H1 (cell line): ENCODE data around the gene MAJIN. TPM values are rescaled to one million over a fixed set of nuclear protein-coding genes. Genes with fewer than 3 reads are reported as not detected.

Source experiments
- CTCF ChIA-PET: fragments of 300-600 bp; sonication (Branson Sonifier 250); formaldehyde crosslinking; loops from one replicate; lab custom pipeline; 2021; ENCODE audit not compliant: partially characterized antibody; lab: Charles Lee
- POLR2A ChIA-PET: fragments of 300-600 bp; sonication (Branson Sonifier 250); formaldehyde crosslinking; loops from one replicate; lab custom pipeline; 2021; ENCODE audit warnings: inconsistent platforms; ENCODE audit not compliant: partially characterized antibody; lab: Charles Lee
- DNase-seq, 2 experiments: peaks; one replicate each; pipeline versions ENCODE4 v3.0.0 to v3.0.0-alpha.2; 2010 to 2022; ENCODE audit warnings: low spot score in 2 of 2, low read depth in 1 of 2, mixed read lengths in 1 of 2
- FAIRE-seq: peaks from 2 replicates; lab custom pipeline; 2011; peaks lifted over from hg19 to GRCh38; lab: Jason Lieb, UNC
- H2AFZ ChIP-seq: 2 replicates; pipeline ENCODE4 v1.8.1; 2012; ENCODE audit warnings: low read length, inconsistent platforms
- H2AK5ac ChIP-seq: 2 replicates; pipeline ENCODE4 v1.6.1; 2013; ENCODE audit warnings: low read depth, low read length
- H2BK120ac ChIP-seq: replicated peaks from 2 replicates; pipeline ENCODE3; 2013; ENCODE audit warnings: low read depth, low read length, inconsistent platforms
- H2BK12ac ChIP-seq: 2 replicates; pipeline ENCODE4 v1.6.1; 2013; ENCODE audit warnings: low read depth, low read length
- H2BK15ac ChIP-seq: 2 replicates; pipeline ENCODE4 v1.6.1; 2013; ENCODE audit warnings: low read length
- H2BK20ac ChIP-seq: 2 replicates; pipeline ENCODE4 v1.6.1; 2013; ENCODE audit warnings: low read length
- H2BK5ac ChIP-seq: 2 replicates; pipeline ENCODE4 v1.6.1; 2013; ENCODE audit warnings: low read depth, low read length
- H3K14ac ChIP-seq: 2 replicates; pipeline ENCODE4 v1.6.1; 2013; ENCODE audit warnings: inconsistent platforms; ENCODE audit not compliant: insufficient read length
- H3K18ac ChIP-seq: 2 replicates; pipeline ENCODE4 v1.6.1; 2013; ENCODE audit warnings: low read length; ENCODE audit errors: extremely low read depth
- H3K23ac ChIP-seq: 2 replicates; pipeline ENCODE4 v1.6.1; 2013; ENCODE audit warnings: inconsistent platforms; ENCODE audit not compliant: insufficient read length
- H3K23me2 ChIP-seq: 2 replicates; pipeline ENCODE4 v1.6.1; 2013; ENCODE audit warnings: low read depth, low read length
- H3K27ac ChIP-seq: 2 replicates; pipeline ENCODE4 v1.6.1; 2011; ENCODE audit warnings: low read depth, low read length, inconsistent platforms
- H3K27me3 ChIP-seq, 4 experiments: replicated peaks in 1 of 4; 1 replicate in 1 of 4; 2 replicates in 3 of 4; pipeline versions ENCODE4 v1.6.1 to v1.8.1; 2011 to 2013; ENCODE audit warnings: low read length in 3 of 4, mild to moderate bottlenecking in 3 of 4, inconsistent platforms in 2 of 4, mixed read lengths in 2 of 4, moderate library complexity in 1 of 4; ENCODE audit not compliant: control insufficient read depth in 3 of 4, insufficient read depth in 3 of 4; ENCODE audit errors: extremely low read depth in 1 of 4
- H3K36me3 ChIP-seq, 4 experiments: 2 replicates each; pipeline versions ENCODE4 v1.6.1 to v1.8.1; 2011 to 2013; ENCODE audit warnings: mild to moderate bottlenecking in 4 of 4, low read length in 3 of 4, moderate library complexity in 2 of 4, control low read depth in 1 of 4, inconsistent platforms in 1 of 4; ENCODE audit not compliant: insufficient read depth in 4 of 4, control insufficient read depth in 2 of 4
- H3K4ac ChIP-seq: replicated peaks from 2 replicates; pipeline ENCODE3; 2013; ENCODE audit warnings: low read length, low read depth, mixed read lengths, inconsistent platforms; ENCODE audit not compliant: insufficient read length
- H3K4me1 ChIP-seq, 4 experiments: replicated peaks in 1 of 4; 1 replicate in 1 of 4; 2 replicates in 3 of 4; pipeline versions ENCODE4 v1.6.1 to v1.8.1; 2011 to 2013; ENCODE audit warnings: low read length in 3 of 4, inconsistent platforms in 2 of 4, mixed read lengths in 1 of 4; ENCODE audit not compliant: insufficient read depth in 4 of 4, control insufficient read depth in 3 of 4
- H3K4me2 ChIP-seq, 2 experiments: 2 replicates each; pipeline versions ENCODE4 v1.6.1 to v1.8.1; 2011 to 2013; ENCODE audit warnings: low read depth in 2 of 2, low read length in 2 of 2, control low read depth in 1 of 2, inconsistent platforms in 1 of 2, mild to moderate bottlenecking in 1 of 2; ENCODE audit not compliant: insufficient read depth in 1 of 2
- H3K4me3 ChIP-seq, 4 experiments: fragments of 200-600, 300-600 bp in 1 of 4; sonication (generic), shearing (Covaris generic), sonication (Bioruptor Twin) in 1 of 4; 2 replicates each; pipeline versions ENCODE4 v1.5.1 to v1.8.1; 2011 to 2016; ENCODE audit warnings: low read length in 4 of 4, low read depth in 3 of 4, control low read depth in 2 of 4, inconsistent platforms in 2 of 4, mild to moderate bottlenecking in 2 of 4, mixed read lengths in 1 of 4, moderate library complexity in 1 of 4; ENCODE audit not compliant: insufficient read depth in 2 of 4; ENCODE audit errors: extremely low read depth in 1 of 4
- H3K56ac ChIP-seq: replicated peaks from 2 replicates; pipeline ENCODE3; 2013; ENCODE audit warnings: low read depth, mild to moderate bottlenecking, mixed read lengths, low read length, inconsistent platforms; ENCODE audit not compliant: insufficient read length
- H3K79me1 ChIP-seq: 2 replicates; pipeline ENCODE4 v1.6.1; 2013; ENCODE audit warnings: low read depth, low read length, control low read depth
- H3K79me2 ChIP-seq, 2 experiments: 2 replicates each; pipeline versions ENCODE4 v1.6.1 to v1.8.1; 2012 to 2013; ENCODE audit warnings: low read length in 2 of 2, mild to moderate bottlenecking in 2 of 2, inconsistent platforms in 1 of 2; ENCODE audit not compliant: insufficient read depth in 2 of 2, control insufficient read depth in 1 of 2
- H3K9ac ChIP-seq, 4 experiments: replicated peaks in 1 of 4; 1 replicate in 1 of 4; 2 replicates in 3 of 4; pipeline versions ENCODE4 v1.6.1 to v1.8.1; 2011 to 2013; ENCODE audit warnings: low read depth in 3 of 4, low read length in 3 of 4, control low read depth in 2 of 4, mild to moderate bottlenecking in 2 of 4, moderate library complexity in 2 of 4, inconsistent platforms in 1 of 4; ENCODE audit errors: extremely low read depth in 1 of 4
- H3K9me3 ChIP-seq, 2 experiments: 2 replicates each; pipeline versions ENCODE4 v1.6.1 to v1.8.1; 2012 to 2013; ENCODE audit warnings: mild to moderate bottlenecking in 2 of 2, moderate library complexity in 2 of 2, control low read depth in 1 of 2, inconsistent platforms in 1 of 2, low read depth in 1 of 2, low read length in 1 of 2, mixed read lengths in 1 of 2; ENCODE audit not compliant: insufficient read depth in 2 of 2
- H4K20me1 ChIP-seq, 2 experiments: replicated peaks in 1 of 2; 2 replicates each; pipeline versions ENCODE3 to v1.8.1; 2011 to 2013; ENCODE audit warnings: inconsistent platforms in 2 of 2, low read length in 2 of 2, mild to moderate bottlenecking in 1 of 2; ENCODE audit not compliant: insufficient read depth in 2 of 2, control insufficient read depth in 1 of 2
- H4K5ac ChIP-seq: 2 replicates; pipeline ENCODE4 v1.6.1; 2013; ENCODE audit warnings: low read length, low read depth, mixed read lengths, inconsistent platforms; ENCODE audit not compliant: insufficient read length
- H4K8ac ChIP-seq: 2 replicates; pipeline ENCODE4 v1.8.0; 2013; ENCODE audit warnings: mild to moderate bottlenecking, moderate library complexity, low read length, inconsistent platforms; ENCODE audit not compliant: insufficient read depth; ENCODE audit errors: extremely low read depth
- H4K91ac ChIP-seq: replicated peaks from 2 replicates; pipeline ENCODE3; 2013; ENCODE audit warnings: low read length, mixed read lengths, inconsistent platforms; ENCODE audit not compliant: insufficient read length
- BCL11A ChIP-seq, 2 experiments: IDR thresholded peaks; one replicate each; pipeline ENCODE4 v1.6.1; 2011; ENCODE audit warnings: low read depth in 2 of 2, low read length in 2 of 2, mild to moderate bottlenecking in 2 of 2
- CBX5 ChIP-seq: fragments of 300-800, 300-1000 bp; sonication (generic); IDR thresholded peaks from 2 replicates; pipeline ENCODE4 v1.7.1; 2016; ENCODE audit warnings: antibody characterized with exemption, low read length, low read depth
- CTBP2 ChIP-seq: IDR thresholded peaks from 2 replicates; pipeline ENCODE4 v1.7.0; 2011; ENCODE audit warnings: borderline replicate concordance, mild to moderate bottlenecking, moderate library complexity, mixed read lengths, low read length; ENCODE audit not compliant: insufficient read depth, insufficient read length
- FOSL1 ChIP-seq: IDR thresholded peaks from 2 replicates; pipeline ENCODE4 v1.6.1; 2011; ENCODE audit warnings: mild to moderate bottlenecking, low read depth, low read length, moderate library complexity; ENCODE audit not compliant: insufficient read depth
- GABPA ChIP-seq: IDR thresholded peaks from 2 replicates; pipeline ENCODE4 v1.6.1; 2011; ENCODE audit warnings: mild to moderate bottlenecking, low read length, moderate library complexity, borderline replicate concordance; ENCODE audit not compliant: insufficient read depth
- POU5F1 ChIP-seq: IDR thresholded peaks from 2 replicates; pipeline ENCODE4 v1.6.1; 2011; ENCODE audit warnings: low read depth, mild to moderate bottlenecking, low read length, moderate library complexity
- RAD21 ChIP-seq, 2 experiments: IDR thresholded peaks in 1 of 2; conservative IDR thresholded peaks in 1 of 2; 2 replicates each; pipeline ENCODE4 v1.6.1; 2011; ENCODE audit warnings: low read depth in 2 of 2, low read length in 2 of 2, improper control_type of control experiment in 1 of 2, inconsistent platforms in 1 of 2, mild to moderate bottlenecking in 1 of 2, moderate library complexity in 1 of 2
- SIRT6 ChIP-seq: IDR thresholded peaks from one replicate; pipeline ENCODE4 v1.7.1; 2012; ENCODE audit warnings: low read length, inconsistent platforms
- TAF1 ChIP-seq: IDR thresholded peaks from 2 replicates; pipeline ENCODE4 v1.6.1; 2011; ENCODE audit warnings: mild to moderate bottlenecking, low read depth, low read length
- TCF12 ChIP-seq: IDR thresholded peaks from 2 replicates; pipeline ENCODE4 v1.6.1; 2011; ENCODE audit warnings: low read depth, mild to moderate bottlenecking, low read length
- YY1 ChIP-seq: IDR thresholded peaks from 2 replicates; pipeline ENCODE4 v1.6.1; 2011; ENCODE audit warnings: low read depth, mild to moderate bottlenecking, low read length
- WGBS, 2 experiments: shearing (Covaris generic) in 1 of 2; methylation state at CpG; one replicate each; pipeline versions ENCODE4 v1.1.6 to v1.1.7; 2013 to 2015; ENCODE audit warnings: low lambda C conversion rate in 2 of 2, mixed read lengths in 2 of 2, inconsistent platforms in 1 of 2, low coverage in 1 of 2, missing lambda C conversion rate in 1 of 2; ENCODE audit not compliant: insufficient replicate concordance in 2 of 2, insufficient coverage in 1 of 2, insufficient read length in 1 of 2; ENCODE audit errors: extremely low coverage in 1 of 2, missing lambda C conversion rate in 1 of 2; 5-methylcytosine and 5-hydroxymethylcytosine counted together
- polyA plus RNA-seq, 7 experiments: library from polyadenylated mRNA; depleted of rRNA in 3 of 7; stranded (reverse) in 5 of 7; unstranded in 2 of 7; fragments of >200 nt in 5 of 7; fragments of 200-250 nt in 2 of 7; gene quantifications; 1 replicate in 5 of 7; 2 replicates in 1 of 7; 4 replicates in 1 of 7; pipeline versions ENCODE4 v1.2.1 to v1.2.3, GENCODE V29; 2011 to 2013; ENCODE audit warnings: missing spikeins in 2 of 7, mixed read lengths in 2 of 7
- total RNA-seq: library from RNA; stranded (reverse); fragmentation: NEBNext Ultra II Directional; extraction: Animal tissue kit (Norgen Biotek cat#: 25700); gene quantifications from 2 replicates; pipeline ENCODE4 v1.2.1, GENCODE V29; 2021
- TF ChIP-seq, protein P1 (sequence below): IDR thresholded peaks from 2 replicates; pipeline ENCODE4 v1.6.1; 2012; ENCODE audit warnings: low read length, inconsistent platforms

The MAJIN gene
- total and polyA plus RNA-seq, 2 of the 8 experiments (the other 6 are each of a cell fraction or from before 2014, with no cell fraction given): not detected

- CTCF ChIA-PET: interaction anchor here (0.6 to 6.1 kb wide), 4 partner anchors 15 to 297 kb away, joined by 3 to 37 read pairs (median 4); partner anchors contain the start of gene GPHA2
- Histone ChIP-seq H3K9me3 (no peaks in the 10 kb centered on the region), H3K4me3 (no peak overlapping the region), H3K27ac (no peak overlapping the region), H2AK5ac (no peak overlapping the region), H2AFZ (no peak overlapping the region), H3K27me3 (peaks cover 0 to 6% (median 4%) of the 10 kb centered on the region in 4 experiments; a peak in 4 of 7 replicates), H2BK20ac (no peak overlapping the region), H3K79me2 (no peaks in the 10 kb centered on the region), H2BK5ac (no peak overlapping the region), H3K14ac (no peak overlapping the region), H4K8ac (no peak overlapping the region), H4K5ac (no peak overlapping the region), H3K36me3 (no peaks in the 10 kb centered on the region), H3K18ac (no peak overlapping the region), H3K79me1 (no peaks in the 10 kb centered on the region), H3K4me2 (no peak overlapping the region), H3K23ac (no peak overlapping the region), H4K20me1 (no peaks in the 10 kb centered on the region), H2BK15ac (no peak overlapping the region), H3K4me1 (peaks cover 0 to 9% (median 5%) of the 10 kb centered on the region in 4 experiments; a peak in 6 of 7 replicates), H3K56ac (no peak overlapping the region), H3K9ac (no peak overlapping the region), H2BK120ac (no peak overlapping the region), H4K91ac (no peak overlapping the region), H3K23me2 (peaks cover 17% of the 10 kb centered on the region), H3K4ac (no peak overlapping the region), H2BK12ac (no peak overlapping the region)
- WGBS, 2 experiments: 88% methylated on average over 2 of the region's 3 CpGs; no CpG with 5 or more reads in 1 of the 2 experiments
- no peak for DNase-seq
- POLR2A ChIA-PET: no interaction called here
- no peak for FAIRE-seq
- no peak for TF ChIP-seq YY1
- TF ChIP-seq TCF12: no peak
- TF ChIP-seq BCL11A (IDR thresholded peaks at IDR 0.05; ENCODE audit: low read depth in 2 of 2, low read length in 2 of 2): no peak
- no peak for TF ChIP-seq GABPA
- no peak for TF ChIP-seq POU5F1
- TF ChIP-seq, protein P1, sequence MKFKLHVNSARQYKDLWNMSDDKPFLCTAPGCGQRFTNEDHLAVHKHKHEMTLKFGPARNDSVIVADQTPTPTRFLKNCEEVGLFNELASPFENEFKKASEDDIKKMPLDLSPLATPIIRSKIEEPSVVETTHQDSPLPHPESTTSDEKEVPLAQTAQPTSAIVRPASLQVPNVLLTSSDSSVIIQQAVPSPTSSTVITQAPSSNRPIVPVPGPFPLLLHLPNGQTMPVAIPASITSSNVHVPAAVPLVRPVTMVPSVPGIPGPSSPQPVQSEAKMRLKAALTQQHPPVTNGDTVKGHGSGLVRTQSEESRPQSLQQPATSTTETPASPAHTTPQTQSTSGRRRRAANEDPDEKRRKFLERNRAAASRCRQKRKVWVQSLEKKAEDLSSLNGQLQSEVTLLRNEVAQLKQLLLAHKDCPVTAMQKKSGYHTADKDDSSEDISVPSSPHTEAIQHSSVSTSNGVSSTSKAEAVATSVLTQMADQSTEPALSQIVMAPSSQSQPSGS: no peak
- no peak for TF ChIP-seq RAD21 (IDR thresholded peaks at IDR 0.05 in 1 of 2, conservative IDR thresholded peaks at IDR 0.05 in 1 of 2; ENCODE audit: low read depth in 2 of 2, low read length in 2 of 2)
- TF ChIP-seq SIRT6: no peak
- no peak for TF ChIP-seq TAF1
- no peak for TF ChIP-seq FOSL1
- TF ChIP-seq CBX5: no peak
- no peak for TF ChIP-seq CTBP2
Observed at GRCh38 chr11:64921384-64921783, 50.5 kb downstream of the MAJIN start.
